NOMO-1 treated with DMSO at 0.1 percent for 48 hours (cell line): ENCODE results near the gene TNXB.
"Not testable (repeated sequence)": the region's sequence is repeated elsewhere in the genome, so short reads cannot be mapped to it uniquely, and the experiment has no call there.

Source experiments
- DNase-seq: peaks from one replicate; lab custom pipeline; 2025; ENCODE audit not compliant: unreplicated experiment; lab: John Stamatoyannopoulos, UW

The TNXB gene

GRCh38 chr6:32086661-32087573 lies 22.2 kb downstream of the TNXB start:
- DNase-seq = peak; percentile 50

DNA sequence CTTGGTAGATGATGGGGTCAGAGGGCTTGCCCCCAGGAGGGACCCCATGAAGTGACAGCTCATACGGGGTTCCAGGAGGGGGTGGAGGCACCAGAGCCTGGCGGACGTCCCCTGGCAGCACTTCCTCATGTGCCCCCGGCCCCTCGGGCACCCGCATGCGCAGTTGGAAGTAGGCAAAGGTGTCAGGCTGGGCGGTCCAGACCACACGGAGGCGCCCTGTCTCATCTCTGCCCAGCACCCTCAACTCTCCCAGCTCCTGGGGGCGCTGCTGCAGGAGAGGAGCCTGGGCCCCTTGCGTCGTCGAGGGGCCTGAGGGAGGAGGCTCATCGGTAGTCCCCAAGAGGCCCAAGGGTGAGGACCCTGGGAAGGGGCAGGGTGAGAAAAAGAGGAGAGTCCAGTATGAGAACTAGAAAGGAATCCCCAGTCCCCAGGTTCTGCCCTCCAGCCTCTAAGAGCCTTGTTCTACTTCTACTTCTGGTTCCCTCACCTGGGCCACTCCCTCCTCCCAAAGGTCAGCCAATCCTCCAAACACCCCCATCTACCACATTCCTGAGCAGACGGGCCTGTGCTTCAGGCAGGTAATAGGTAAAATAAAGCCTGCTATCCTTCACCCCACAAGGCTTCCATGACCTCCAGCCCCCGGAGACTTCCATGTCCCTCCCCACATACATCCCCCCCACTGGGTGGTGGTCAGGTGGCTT lies 23.2 kb downstream of the TNXB start:
- no peak for DNase-seq

DNA sequence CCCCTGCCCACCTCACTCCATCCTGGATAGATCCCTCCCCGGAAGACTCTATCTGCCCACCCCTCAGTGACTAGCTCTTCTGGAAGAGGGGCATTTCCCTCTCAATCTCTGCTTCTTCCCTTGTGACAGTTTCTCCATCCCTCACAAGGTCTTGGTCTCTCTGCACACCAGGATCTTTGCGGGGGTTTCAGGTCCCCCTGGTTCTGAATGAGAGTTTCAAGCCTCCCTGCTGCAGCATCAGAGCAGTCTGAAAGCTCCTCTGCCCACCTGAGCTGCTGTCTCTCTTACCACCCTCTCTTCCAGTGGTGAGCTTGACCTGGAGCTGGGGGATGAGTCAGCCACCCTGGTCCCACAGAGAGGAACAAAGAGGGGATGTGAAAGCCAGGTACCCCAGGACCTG lies 24.4 kb downstream of the TNXB start:
- no peak for DNase-seq

GRCh38 chr6:32083812-32084768 lies 25.0 kb downstream of the TNXB start:
- no peak for DNase-seq

- no peak for DNase-seq
Measured at GRCh38 chr6:32082935-32083334, 26.2 kb downstream of the TNXB start.

DNA sequence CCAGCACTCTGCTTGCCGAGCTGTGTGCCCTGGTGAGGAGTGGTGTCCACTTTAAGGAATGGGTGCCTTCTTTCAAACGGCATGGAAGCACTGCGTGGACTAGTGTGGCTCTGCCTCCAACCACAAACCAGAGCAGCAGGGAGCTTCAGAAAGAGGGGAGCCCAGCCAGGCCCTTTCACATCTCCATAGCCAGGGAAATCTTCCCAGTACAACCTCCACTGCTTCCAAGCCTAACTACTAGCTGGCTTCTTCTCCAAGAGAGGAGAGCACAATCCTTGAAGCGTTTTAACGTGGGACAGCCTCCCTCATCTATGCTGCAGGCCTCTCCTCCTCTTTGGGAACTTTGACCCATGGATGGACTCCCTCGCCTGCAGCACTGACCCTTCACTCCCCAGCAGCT lies 26.7 kb downstream of the TNXB start:
- no peak for DNase-seq

DNA sequence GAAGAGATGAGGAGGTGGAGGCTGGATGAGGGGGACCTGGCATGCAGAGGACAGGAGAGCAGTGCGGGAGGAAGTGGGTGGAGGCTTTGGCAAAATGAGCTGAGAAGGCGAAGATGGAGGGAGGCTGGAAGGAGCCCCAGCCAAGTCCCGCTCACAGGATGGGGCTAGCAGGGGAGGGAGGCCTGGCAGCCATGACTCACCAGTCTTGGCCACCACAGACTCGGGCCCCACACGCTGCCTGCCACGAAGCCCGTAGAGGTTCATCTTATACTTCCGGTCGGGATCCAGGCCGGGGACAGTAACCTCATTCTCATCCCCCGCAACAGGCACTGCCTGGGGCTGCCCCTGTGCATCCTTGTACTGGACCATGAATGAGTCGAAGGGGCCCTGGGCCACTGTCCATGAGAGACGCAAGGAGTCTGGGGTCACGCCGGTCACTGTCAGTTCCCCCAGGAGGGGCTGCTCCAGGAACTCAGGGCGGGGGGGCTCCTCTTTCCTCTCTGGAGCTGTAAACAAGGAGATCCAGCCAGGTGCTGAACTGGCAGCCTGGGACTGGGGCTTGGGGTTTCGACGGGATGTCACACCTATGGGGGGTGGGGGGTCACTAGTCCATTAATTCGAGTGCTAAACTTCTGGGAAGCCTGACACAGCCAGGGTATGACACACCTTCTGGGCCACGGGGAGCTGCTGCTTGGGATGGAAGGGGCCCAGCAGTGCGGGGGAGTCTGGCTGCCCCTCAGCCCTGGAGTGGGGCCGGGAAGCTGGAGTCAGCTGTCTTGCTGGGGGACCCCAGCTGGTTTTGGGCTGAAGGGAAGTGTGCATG lies 27.8 kb downstream of the TNXB start:
- DNase-seq = peak; percentile 43

GRCh38 chr6:32079566-32080290 lies 29.4 kb downstream of the TNXB start:
- no peak for DNase-seq

GRCh38 chr6:32076321-32076809 lies 32.8 kb downstream of the TNXB start:
- DNase-seq = peak; percentile 42

GRCh38 chr6:32075781-32076180 lies 33.4 kb downstream of the TNXB start:
- DNase-seq = no peak

GRCh38 chr6:32074996-32075532 lies 34.1 kb downstream of the TNXB start:
- no peak for DNase-seq

GRCh38 chr6:32073613-32074012 lies 35.5 kb downstream of the TNXB start:
- no peak for DNase-seq

GRCh38 chr6:32073101-32073500 lies 36.0 kb downstream of the TNXB start:
- DNase-seq = no peak

- DNase-seq = no peak
Measured at GRCh38 chr6:32070814-32071543, 38.2 kb downstream of the TNXB start.

- DNase-seq = no peak
Measured at GRCh38 chr6:32069878-32070515, 39.1 kb downstream of the TNXB start.

DNA sequence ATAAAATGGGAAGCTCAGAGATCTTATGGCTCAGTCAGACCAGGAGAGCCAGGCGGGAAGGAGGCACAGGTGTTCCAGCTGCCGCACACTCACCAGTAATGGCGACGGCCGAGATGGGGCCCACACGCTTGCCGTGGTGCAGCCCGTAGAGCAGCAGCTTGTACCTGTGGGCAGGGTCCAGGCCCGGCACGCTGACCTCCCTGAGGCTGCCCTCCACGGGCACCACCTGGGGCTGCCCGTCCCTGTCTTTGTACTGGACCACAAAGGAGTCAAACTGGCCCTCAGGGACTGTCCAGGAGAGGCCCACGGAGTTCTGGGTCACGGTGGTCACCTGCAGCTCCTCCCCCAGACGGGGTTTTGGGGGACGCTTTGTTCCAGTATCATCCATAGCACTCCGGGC lies 39.7 kb downstream of the TNXB start:
- no peak for DNase-seq

DNA sequence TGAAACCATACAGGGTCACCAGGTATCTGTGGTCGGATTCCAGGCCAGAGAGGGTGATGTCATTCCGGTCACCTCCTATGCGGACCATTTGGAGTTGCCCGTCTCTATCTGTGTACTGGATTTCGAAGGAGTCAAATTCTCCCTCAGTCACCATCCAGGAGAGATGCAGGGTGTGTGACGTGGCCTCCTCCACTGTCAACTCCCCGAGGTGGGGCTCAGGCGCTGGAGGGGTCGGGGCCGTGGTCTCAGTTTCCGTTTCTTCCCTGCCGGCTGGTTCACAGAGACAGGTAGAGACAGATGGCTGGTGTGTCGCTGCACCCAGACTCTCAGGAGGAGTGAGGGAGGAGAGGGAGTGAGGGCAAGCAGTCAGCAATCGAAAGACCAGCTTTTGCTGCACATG lies 40.3 kb downstream of the TNXB start:
- no peak for DNase-seq

DNA sequence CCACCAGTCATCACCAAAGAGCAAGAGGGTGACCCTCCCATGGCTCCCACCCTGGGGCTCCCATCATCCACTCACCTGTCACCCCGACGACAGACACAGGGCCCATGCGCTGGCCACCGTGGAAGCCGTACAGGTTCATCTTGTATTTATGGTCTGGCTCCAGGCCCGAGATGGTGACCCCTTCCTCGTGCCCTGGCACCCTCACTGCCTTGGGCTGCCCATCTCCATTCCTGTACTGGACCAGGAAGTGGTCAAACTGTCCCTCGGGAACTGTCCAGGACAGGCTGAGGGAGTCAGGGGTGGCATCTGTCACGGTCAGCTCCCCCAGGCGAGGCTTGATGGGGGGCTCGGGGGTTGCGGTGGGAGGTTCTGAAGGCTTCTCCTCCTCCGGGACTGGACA lies 40.8 kb downstream of the TNXB start:
- DNase-seq = not testable (repeated sequence)
